HepG2 (cell line): ENCODE measurements around the gene MRPL2. TPM values are rescaled to one million over a fixed set of nuclear protein-coding genes. Genes with fewer than 3 reads are reported as not detected.

Experiments
- GLI4 ChIP-seq: sonication (generic); formaldehyde crosslinking; IDR thresholded peaks from 2 replicates; pipeline ENCODE4 v1.5.1; 2020; ENCODE audit warnings: missing genetic modification reagents, mild to moderate bottlenecking, moderate library complexity, borderline replicate concordance
- NCOA5 ChIP-seq: sonication (generic); formaldehyde crosslinking; IDR thresholded peaks from 2 replicates; pipeline ENCODE4 v1.4.0; 2020; ENCODE audit warnings: missing genetic modification reagents
- ZBTB21 ChIP-seq: sonication (generic); formaldehyde crosslinking; IDR thresholded peaks from 2 replicates; pipeline ENCODE4 v1.4.0; 2020; ENCODE audit warnings: missing genetic modification reagents
- ZEB1 ChIP-seq: IDR thresholded peaks from 2 replicates; pipeline ENCODE4 v1.6.1; 2012; ENCODE audit warnings: mild to moderate bottlenecking, low read depth, inconsistent platforms; ENCODE audit not compliant: insufficient replicate concordance
- ZMYM4 ChIP-seq: sonication (generic); formaldehyde crosslinking; IDR thresholded peaks from 2 replicates; pipeline ENCODE4 v1.8.1; 2023; ENCODE audit warnings: mild to moderate bottlenecking, missing genetic modification reagents
- ZNF142 ChIP-seq: sonication (generic); formaldehyde crosslinking; IDR thresholded peaks from 2 replicates; pipeline ENCODE4 v1.4.0; 2020; ENCODE audit warnings: missing genetic modification reagents
- ZNF335 ChIP-seq: sonication (generic); formaldehyde crosslinking; IDR thresholded peaks from 2 replicates; pipeline ENCODE4 v1.4.0; 2020; ENCODE audit warnings: missing genetic modification reagents
- ZNF567 ChIP-seq: sonication (generic); formaldehyde crosslinking; IDR thresholded peaks from 2 replicates; pipeline ENCODE4 v1.8.1; 2023; ENCODE audit warnings: mild to moderate bottlenecking, missing genetic modification reagents, borderline replicate concordance
- ZNF605 ChIP-seq: sonication (generic); formaldehyde crosslinking; IDR thresholded peaks from 2 replicates; pipeline ENCODE4 v1.8.0; 2022; ENCODE audit warnings: mild to moderate bottlenecking, missing genetic modification reagents
- ZNF773 ChIP-seq: sonication (generic); formaldehyde crosslinking; IDR thresholded peaks from 2 replicates; pipeline ENCODE4 v1.4.0; 2020; ENCODE audit warnings: missing genetic modification reagents, borderline replicate concordance
- polyA plus RNA-seq, 8 experiments: library from polyadenylated mRNA; depleted of rRNA in 3 of 8; stranded (reverse) in 7 of 8; unstranded in 1 of 8; fragments of >200 nt; fragmentation: Illumina TruSeq in 4 of 8; extraction: Trizol in 4 of 8; gene quantifications; 2 replicates each; pipeline versions ENCODE4 v1.2.1 to v1.2.3, GENCODE V29; 2011 to 2016; ENCODE audit warnings: low read depth in 4 of 8, missing spikeins in 1 of 8, mixed read lengths in 1 of 8; ENCODE audit not compliant: insufficient read depth in 1 of 8
- total RNA-seq, 5 experiments: library from RNA; depleted of rRNA; stranded (reverse); fragments of >200 nt; fragmentation: Illumina TruSeq; extraction: Trizol; gene quantifications; 2 replicates each; pipeline ENCODE4 v1.2.3, GENCODE V29; 2016; ENCODE audit warnings: low read depth in 1 of 5
- TF ChIP-seq, protein P1 (sequence below): sonication (generic); formaldehyde crosslinking; IDR thresholded peaks from 2 replicates; pipeline ENCODE4 v1.4.0; 2020; ENCODE audit warnings: missing genetic modification reagents, borderline replicate concordance

MRPL2 gene
- total and polyA plus RNA-seq, 2 of the 13 experiments (the other 11 are each of a cell fraction or from before 2014, with no cell fraction given): 56.8 to 65.6 TPM

GRCh38 chr6:43060755-43061633 is 1.8 kb upstream of the MRPL2 start (continued):
- TF ChIP-seq ZNF142 (no peak), ZMYM4 (CRISPR knock-in tag) (0 out of 2 replicates have a peak, but pooled peaks have one; percentile 7), NCOA5 (CRISPR knock-in tag) (no peak), GLI4 (CRISPR knock-in tag) (0 out of 2 replicates have a peak, but pooled peaks have one; percentile 27), ZNF335 (CRISPR knock-in tag) (no peak), ZNF567 (peak; percentile 71; the same call in 1 of the 2 replicates), ZNF605 (CRISPR knock-in tag) (no peak), ZBTB21 (CRISPR knock-in tag) (no peak), ZEB1 (no peak), ZNF773 (CRISPR knock-in tag) (no peak)
- TF ChIP-seq, protein P1, sequence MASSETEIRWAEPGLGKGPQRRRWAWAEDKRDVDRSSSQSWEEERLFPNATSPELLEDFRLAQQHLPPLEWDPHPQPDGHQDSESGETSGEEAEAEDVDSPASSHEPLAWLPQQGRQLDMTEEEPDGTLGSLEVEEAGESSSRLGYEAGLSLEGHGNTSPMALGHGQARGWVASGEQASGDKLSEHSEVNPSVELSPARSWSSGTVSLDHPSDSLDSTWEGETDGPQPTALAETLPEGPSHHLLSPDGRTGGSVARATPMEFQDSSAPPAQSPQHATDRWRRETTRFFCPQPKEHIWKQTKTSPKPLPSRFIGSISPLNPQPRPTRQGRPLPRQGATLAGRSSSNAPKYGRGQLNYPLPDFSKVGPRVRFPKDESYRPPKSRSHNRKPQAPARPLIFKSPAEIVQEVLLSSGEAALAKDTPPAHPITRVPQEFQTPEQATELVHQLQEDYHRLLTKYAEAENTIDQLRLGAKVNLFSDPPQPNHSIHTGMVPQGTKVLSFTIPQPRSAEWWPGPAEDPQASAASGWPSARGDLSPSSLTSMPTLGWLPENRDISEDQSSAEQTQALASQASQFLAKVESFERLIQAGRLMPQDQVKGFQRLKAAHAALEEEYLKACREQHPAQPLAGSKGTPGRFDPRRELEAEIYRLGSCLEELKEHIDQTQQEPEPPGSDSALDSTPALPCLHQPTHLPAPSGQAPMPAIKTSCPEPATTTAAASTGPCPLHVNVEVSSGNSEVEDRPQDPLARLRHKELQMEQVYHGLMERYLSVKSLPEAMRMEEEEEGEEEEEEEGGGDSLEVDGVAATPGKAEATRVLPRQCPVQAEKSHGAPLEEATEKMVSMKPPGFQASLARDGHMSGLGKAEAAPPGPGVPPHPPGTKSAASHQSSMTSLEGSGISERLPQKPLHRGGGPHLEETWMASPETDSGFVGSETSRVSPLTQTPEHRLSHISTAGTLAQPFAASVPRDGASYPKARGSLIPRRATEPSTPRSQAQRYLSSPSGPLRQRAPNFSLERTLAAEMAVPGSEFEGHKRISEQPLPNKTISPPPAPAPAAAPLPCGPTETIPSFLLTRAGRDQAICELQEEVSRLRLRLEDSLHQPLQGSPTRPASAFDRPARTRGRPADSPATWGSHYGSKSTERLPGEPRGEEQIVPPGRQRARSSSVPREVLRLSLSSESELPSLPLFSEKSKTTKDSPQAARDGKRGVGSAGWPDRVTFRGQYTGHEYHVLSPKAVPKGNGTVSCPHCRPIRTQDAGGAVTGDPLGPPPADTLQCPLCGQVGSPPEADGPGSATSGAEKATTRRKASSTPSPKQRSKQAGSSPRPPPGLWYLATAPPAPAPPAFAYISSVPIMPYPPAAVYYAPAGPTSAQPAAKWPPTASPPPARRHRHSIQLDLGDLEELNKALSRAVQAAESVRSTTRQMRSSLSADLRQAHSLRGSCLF (CRISPR knock-in tag): 0 out of 2 replicates have a peak, but pooled peaks have one; percentile 47
